ENCODE measurements around the gene CUX1.

CUX1 gene

GRCh38 chr7:102125127-102125596 lies 307.7 kb downstream of the CUX1 start:
- no peak for TF ChIP-seq ESRRG (CRISPR knock-in tag; IDR thresholded peaks at IDR 0.05)
- no peak for TF ChIP-seq ARNTL (CRISPR knock-in tag; IDR thresholded peaks at IDR 0.05; ENCODE audit: borderline replicate concordance, low read depth)
- no peak for TF ChIP-seq TOX (CRISPR knock-in tag; IDR thresholded peaks at IDR 0.05; ENCODE audit: borderline replicate concordance)
- TF ChIP-seq PATZ1 (CRISPR knock-in tag; IDR thresholded peaks at IDR 0.05; ENCODE audit: borderline replicate concordance), result no peak
- TF ChIP-seq CSDC2 (CRISPR knock-in tag; IDR thresholded peaks at IDR 0.05), result no peak
- TF ChIP-seq ZC3H10 (CRISPR knock-in tag; IDR thresholded peaks at IDR 0.05), result no peak
- TF ChIP-seq, protein P1, sequence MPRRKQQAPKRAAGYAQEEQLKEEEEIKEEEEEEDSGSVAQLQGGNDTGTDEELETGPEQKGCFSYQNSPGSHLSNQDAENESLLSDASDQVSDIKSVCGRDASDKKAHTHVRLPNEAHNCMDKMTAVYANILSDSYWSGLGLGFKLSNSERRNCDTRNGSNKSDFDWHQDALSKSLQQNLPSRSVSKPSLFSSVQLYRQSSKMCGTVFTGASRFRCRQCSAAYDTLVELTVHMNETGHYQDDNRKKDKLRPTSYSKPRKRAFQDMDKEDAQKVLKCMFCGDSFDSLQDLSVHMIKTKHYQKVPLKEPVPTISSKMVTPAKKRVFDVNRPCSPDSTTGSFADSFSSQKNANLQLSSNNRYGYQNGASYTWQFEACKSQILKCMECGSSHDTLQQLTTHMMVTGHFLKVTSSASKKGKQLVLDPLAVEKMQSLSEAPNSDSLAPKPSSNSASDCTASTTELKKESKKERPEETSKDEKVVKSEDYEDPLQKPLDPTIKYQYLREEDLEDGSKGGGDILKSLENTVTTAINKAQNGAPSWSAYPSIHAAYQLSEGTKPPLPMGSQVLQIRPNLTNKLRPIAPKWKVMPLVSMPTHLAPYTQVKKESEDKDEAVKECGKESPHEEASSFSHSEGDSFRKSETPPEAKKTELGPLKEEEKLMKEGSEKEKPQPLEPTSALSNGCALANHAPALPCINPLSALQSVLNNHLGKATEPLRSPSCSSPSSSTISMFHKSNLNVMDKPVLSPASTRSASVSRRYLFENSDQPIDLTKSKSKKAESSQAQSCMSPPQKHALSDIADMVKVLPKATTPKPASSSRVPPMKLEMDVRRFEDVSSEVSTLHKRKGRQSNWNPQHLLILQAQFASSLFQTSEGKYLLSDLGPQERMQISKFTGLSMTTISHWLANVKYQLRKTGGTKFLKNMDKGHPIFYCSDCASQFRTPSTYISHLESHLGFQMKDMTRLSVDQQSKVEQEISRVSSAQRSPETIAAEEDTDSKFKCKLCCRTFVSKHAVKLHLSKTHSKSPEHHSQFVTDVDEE (CRISPR knock-in tag; IDR thresholded peaks at IDR 0.05), result no peak
- no peak for TF ChIP-seq SNAI2 (CRISPR knock-in tag; IDR thresholded peaks at IDR 0.05)
- ATAC-seq, result peak; percentile 97

DNA sequence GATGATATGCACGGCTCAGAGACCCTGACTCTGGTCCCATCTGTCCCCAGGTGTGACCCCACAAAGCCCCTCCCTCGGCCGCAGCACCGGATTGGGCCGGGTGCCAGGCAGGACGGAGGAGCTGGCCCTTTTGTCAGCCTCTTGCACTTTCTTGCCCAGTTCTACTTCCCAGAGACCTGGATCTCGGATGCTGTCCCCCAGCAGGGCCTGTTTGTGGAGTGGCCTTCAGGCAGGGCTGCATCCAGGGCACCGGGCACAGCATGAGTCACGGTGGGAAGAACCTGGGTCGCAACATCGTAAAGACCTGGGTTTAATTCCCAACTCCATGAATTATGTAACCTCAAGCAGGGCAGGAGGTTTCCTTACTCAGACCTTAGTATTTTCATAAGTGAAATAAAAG lies 310.9 kb downstream of the CUX1 start:
- TF ChIP-seq ZC3H10 (CRISPR knock-in tag; IDR thresholded peaks at IDR 0.05) (no peak), ESRRG (CRISPR knock-in tag; IDR thresholded peaks at IDR 0.05) (no peak), ARNTL (CRISPR knock-in tag; IDR thresholded peaks at IDR 0.05; ENCODE audit: borderline replicate concordance, low read depth) (no peak), ZFP30 (CRISPR knock-in tag; IDR thresholded peaks at IDR 0.05) (no peak), OSR1 (CRISPR knock-in tag; IDR thresholded peaks at IDR 0.05) (no peak), GLIS3 (CRISPR knock-in tag; IDR thresholded peaks at IDR 0.05) (no peak), RARB (CRISPR knock-in tag; IDR thresholded peaks at IDR 0.05) (no peak), PPARA (CRISPR knock-in tag; IDR thresholded peaks at IDR 0.05; ENCODE audit: borderline replicate concordance) (no peak), CSDC2 (CRISPR knock-in tag; IDR thresholded peaks at IDR 0.05) (no peak), ZNF565 (CRISPR knock-in tag; conservative IDR thresholded peaks at IDR 0.05; ENCODE audit: low read depth) (no peak), ZFP3 (CRISPR knock-in tag; IDR thresholded peaks at IDR 0.05) (no peak)
- TF ChIP-seq, protein P2, sequence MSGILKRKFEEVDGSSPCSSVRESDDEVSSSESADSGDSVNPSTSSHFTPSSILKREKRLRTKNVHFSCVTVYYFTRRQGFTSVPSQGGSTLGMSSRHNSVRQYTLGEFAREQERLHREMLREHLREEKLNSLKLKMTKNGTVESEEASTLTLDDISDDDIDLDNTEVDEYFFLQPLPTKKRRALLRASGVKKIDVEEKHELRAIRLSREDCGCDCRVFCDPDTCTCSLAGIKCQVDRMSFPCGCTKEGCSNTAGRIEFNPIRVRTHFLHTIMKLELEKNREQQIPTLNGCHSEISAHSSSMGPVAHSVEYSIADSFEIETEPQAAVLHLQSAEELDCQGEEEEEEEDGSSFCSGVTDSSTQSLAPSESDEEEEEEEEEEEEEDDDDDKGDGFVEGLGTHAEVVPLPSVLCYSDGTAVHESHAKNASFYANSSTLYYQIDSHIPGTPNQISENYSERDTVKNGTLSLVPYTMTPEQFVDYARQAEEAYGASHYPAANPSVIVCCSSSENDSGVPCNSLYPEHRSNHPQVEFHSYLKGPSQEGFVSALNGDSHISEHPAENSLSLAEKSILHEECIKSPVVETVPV (CRISPR knock-in tag; IDR thresholded peaks at IDR 0.05), result no peak
- TF ChIP-seq, protein P3, sequence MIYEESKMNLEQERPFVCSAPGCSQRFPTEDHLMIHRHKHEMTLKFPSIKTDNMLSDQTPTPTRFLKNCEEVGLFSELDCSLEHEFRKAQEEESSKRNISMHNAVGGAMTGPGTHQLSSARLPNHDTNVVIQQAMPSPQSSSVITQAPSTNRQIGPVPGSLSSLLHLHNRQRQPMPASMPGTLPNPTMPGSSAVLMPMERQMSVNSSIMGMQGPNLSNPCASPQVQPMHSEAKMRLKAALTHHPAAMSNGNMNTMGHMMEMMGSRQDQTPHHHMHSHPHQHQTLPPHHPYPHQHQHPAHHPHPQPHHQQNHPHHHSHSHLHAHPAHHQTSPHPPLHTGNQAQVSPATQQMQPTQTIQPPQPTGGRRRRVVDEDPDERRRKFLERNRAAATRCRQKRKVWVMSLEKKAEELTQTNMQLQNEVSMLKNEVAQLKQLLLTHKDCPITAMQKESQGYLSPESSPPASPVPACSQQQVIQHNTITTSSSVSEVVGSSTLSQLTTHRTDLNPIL (CRISPR knock-in tag; IDR thresholded peaks at IDR 0.05; ENCODE audit: low read depth), result no peak

GRCh38 chr7:102129636-102130370 lies 312.4 kb downstream of the CUX1 start:
- TF ChIP-seq, protein P2 (CRISPR knock-in tag; IDR thresholded peaks at IDR 0.05), result no peak
- TF ChIP-seq ZNF70 (CRISPR knock-in tag; IDR thresholded peaks at IDR 0.05) (no peak), CSDC2 (CRISPR knock-in tag; IDR thresholded peaks at IDR 0.05) (no peak), ZFP30 (CRISPR knock-in tag; IDR thresholded peaks at IDR 0.05) (no peak)
- no peak for ATAC-seq

More for the DNA sequence above, 310.9 kb downstream of the CUX1 start:
- ATAC-seq, result no peak

All from SK-N-SH treated with all-trans-retinoic acid at 6 μM for 48 hours (cell line).